Measurements from ENCODE around the gene GPR101. TPM values are rescaled to one million over a fixed set of nuclear protein-coding genes. Genes with fewer than 3 reads are reported as not detected.
A peak's percentile ranks its signal among the peaks of the same experiment; 100 is the strongest.

Gene GPR101
- total and polyA plus RNA-seq, 9 of the 15 experiments (the other 6 are each of a cell fraction or from before 2014, with no cell fraction given): not detected

- TF ChIP-seq REST (IDR thresholded peaks at IDR 0.05; ENCODE audit: borderline replicate concordance) (peak; percentile 30; the same call in 1 of the 2 replicates), REST (CRISPR knock-in tag; IDR thresholded peaks at IDR 0.05; ENCODE audit: low read depth) (no peak), ZNF316 (IDR thresholded peaks at IDR 0.05) (peak; percentile 34), U2AF2 (optimal IDR thresholded peaks at IDR 0.05; ENCODE audit: low read depth, low read length) (no peak), NFE2 (IDR thresholded peaks at IDR 0.05; ENCODE audit: low read depth) (peak; percentile 53; the same call in 1 of the 2 replicates), EGR1 (conservative IDR thresholded peaks at IDR 0.05) (peak; percentile 45; the same call in 1 of the 2 replicates), XRCC5 (IDR thresholded peaks at IDR 0.05; ENCODE audit: low read depth, low read length) (0 out of 2 replicates have a peak, but pooled peaks have one; percentile 63), ETV5 (CRISPR knock-in tag; IDR thresholded peaks at IDR 0.05; ENCODE audit: low read depth) (no peak), STAG1 (CRISPR knock-in tag; IDR thresholded peaks at IDR 0.05; ENCODE audit: borderline replicate concordance) (peak; percentile 69; the same call in 1 of the 2 replicates), MAZ (CRISPR knock-in tag; conservative IDR thresholded peaks at IDR 0.05 in 1 of 2, IDR thresholded peaks at IDR 0.05 in 1 of 2) (peak; percentile 24 to 81; a peak in 2 of 4 replicates), DEAF1 (CRISPR knock-in tag; IDR thresholded peaks at IDR 0.05) (0 out of 2 replicates have a peak, but pooled peaks have one; percentile 47), RB1 (IDR thresholded peaks at IDR 0.05; ENCODE audit: low read depth) (0 out of 2 replicates have a peak, but pooled peaks have one; percentile 42), ZNF696 (CRISPR knock-in tag; conservative IDR thresholded peaks at IDR 0.05) (no peak), RAD21 (CRISPR knock-in tag; conservative IDR thresholded peaks at IDR 0.05 in 1 of 2, IDR thresholded peaks at IDR 0.05 in 1 of 2) (peak; percentile 55 to 77), C11orf30 (IDR thresholded peaks at IDR 0.05; ENCODE audit: low read depth) (peak; percentile 24; the same call in 1 of the 2 replicates), SREBF2 (CRISPR knock-in tag; IDR thresholded peaks at IDR 0.05) (no peak), SMC3 (conservative IDR thresholded peaks at IDR 0.05; ENCODE audit: insufficient read depth, low read depth, low read length) (peak; percentile 66)
Observed at GRCh38 chrX:137051978-137052642, 18.3 kb upstream of the GPR101 start (continued).
